ENCODE measurements around the gene AGTPBP1. TPM values are rescaled to one million over a fixed set of nuclear protein-coding genes. Genes with fewer than 3 reads are reported as not detected.

AGTPBP1 gene
- total and polyA plus RNA-seq, 4 donors: 49.4 to 148 (median 61.6) TPM

- 84% methylated on average over 10 of the region's 14 CpGs for WGBS (ENCODE audit: insufficient coverage)
- no peak for DNase-seq (ENCODE audit: low read depth in 4 of 6, low spot score in 6 of 6)
- Histone ChIP-seq H3K4me1 (ENCODE audit: control insufficient read depth, insufficient read depth, low read length) (no peaks in the 10 kb centered on the region), H3K4me3 (ENCODE audit: low read depth, low read length) (no peak overlapping the region), H3K27me3 (ENCODE audit: control insufficient read depth, insufficient read depth, low read length) (no peaks in the 10 kb centered on the region), H3K27ac (ENCODE audit: low read depth, low read length) (no peak overlapping the region), H3K9me3 (ENCODE audit: control insufficient read depth, insufficient read depth, low read length) (no peaks in the 10 kb centered on the region), H3K36me3 (ENCODE audit: control insufficient read depth, insufficient read depth, low read length) (no peaks in the 10 kb centered on the region)
Measured at GRCh38 chr9:85743275-85744128, 1.7 kb upstream of the AGTPBP1 start.

DNA sequence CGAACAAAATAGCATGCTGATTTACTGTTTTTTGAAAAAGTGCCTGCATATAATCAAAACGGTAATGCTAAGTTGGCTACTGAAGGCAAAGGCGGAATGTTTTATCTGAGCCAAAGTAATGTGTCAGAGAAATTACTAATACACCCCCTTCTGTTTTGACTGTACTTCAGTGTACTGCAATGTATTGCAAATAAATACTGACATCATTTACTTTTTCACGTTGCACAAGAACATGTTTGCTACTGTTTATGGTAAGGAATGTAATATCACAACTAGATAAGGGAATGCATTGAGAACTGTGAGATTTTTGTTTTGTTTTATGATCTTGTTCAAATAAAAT is 813 bp upstream of the AGTPBP1 start:
- peak overlapping the region; percentile 79 for H3K4me3 ChIP-seq (ENCODE audit: low read depth, low read length)
- peak in 1 of 6 donors; percentile 2 for DNase-seq (ENCODE audit: low read depth in 4 of 6, low spot score in 6 of 6)
- no peaks in the 10 kb centered on the region for H3K4me1 ChIP-seq (ENCODE audit: control insufficient read depth, insufficient read depth, low read length)
- no CpG with 5 or more reads among the region's 4 CpGs for WGBS (ENCODE audit: insufficient coverage)
- no peaks in the 10 kb centered on the region for H3K36me3 ChIP-seq (ENCODE audit: control insufficient read depth, insufficient read depth, low read length)
- no peaks in the 10 kb centered on the region for H3K9me3 ChIP-seq (ENCODE audit: control insufficient read depth, insufficient read depth, low read length)
- no peaks in the 10 kb centered on the region for H3K27me3 ChIP-seq (ENCODE audit: control insufficient read depth, insufficient read depth, low read length)
- H3K27ac ChIP-seq (ENCODE audit: low read depth, low read length): peak overlapping the region; percentile 83

GRCh38 chr9:85741095-85741874 is 469 bp downstream of the AGTPBP1 start:
- Histone ChIP-seq H3K4me3 (ENCODE audit: low read depth, low read length) (peak overlapping the region; percentile 80), H3K9me3 (ENCODE audit: control insufficient read depth, insufficient read depth, low read length) (no peaks in the 10 kb centered on the region), H3K27ac (ENCODE audit: low read depth, low read length) (peak overlapping the region; percentile 81), H3K4me1 (ENCODE audit: control insufficient read depth, insufficient read depth, low read length) (no peaks in the 10 kb centered on the region), H3K36me3 (ENCODE audit: control insufficient read depth, insufficient read depth, low read length) (no peaks in the 10 kb centered on the region), H3K27me3 (ENCODE audit: control insufficient read depth, insufficient read depth, low read length) (no peaks in the 10 kb centered on the region)
- DNase-seq (ENCODE audit: low read depth in 4 of 6, low spot score in 6 of 6): peak; percentile 17 to 80 (median 36)
- WGBS (ENCODE audit: insufficient coverage): under 1% methylated on average over 75 of the region's 75 CpGs

DNA sequence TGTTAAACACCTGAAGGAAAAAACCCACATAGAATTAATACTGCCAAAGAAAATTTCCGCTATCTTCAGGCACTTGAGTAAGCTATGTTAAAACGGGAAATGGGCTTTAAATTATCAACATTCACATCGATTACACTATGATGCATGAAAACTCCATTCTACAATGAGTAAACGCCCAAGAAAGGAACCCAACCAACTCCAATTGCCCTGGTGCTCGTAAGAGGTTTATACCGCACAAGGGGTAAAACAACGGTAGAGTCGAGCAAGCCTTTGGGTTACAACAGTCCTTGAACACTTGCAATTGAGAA is 1.0 kb downstream of the AGTPBP1 start:
- no peaks in the 10 kb centered on the region for H3K4me1 ChIP-seq (ENCODE audit: control insufficient read depth, insufficient read depth, low read length)
- no peaks in the 10 kb centered on the region for H3K27me3 ChIP-seq (ENCODE audit: control insufficient read depth, insufficient read depth, low read length)
- H3K9me3 ChIP-seq (ENCODE audit: control insufficient read depth, insufficient read depth, low read length): no peaks in the 10 kb centered on the region
- peak overlapping the region; percentile 80 for H3K4me3 ChIP-seq (ENCODE audit: low read depth, low read length)
- H3K36me3 ChIP-seq (ENCODE audit: control insufficient read depth, insufficient read depth, low read length): no peaks in the 10 kb centered on the region
- DNase-seq (ENCODE audit: low read depth in 4 of 6, low spot score in 6 of 6): no peak
- peak overlapping the region; percentile 81 for H3K27ac ChIP-seq (ENCODE audit: low read depth, low read length)
- 0% methylated on average over 6 of the region's 8 CpGs for WGBS (ENCODE audit: insufficient coverage)

DNA sequence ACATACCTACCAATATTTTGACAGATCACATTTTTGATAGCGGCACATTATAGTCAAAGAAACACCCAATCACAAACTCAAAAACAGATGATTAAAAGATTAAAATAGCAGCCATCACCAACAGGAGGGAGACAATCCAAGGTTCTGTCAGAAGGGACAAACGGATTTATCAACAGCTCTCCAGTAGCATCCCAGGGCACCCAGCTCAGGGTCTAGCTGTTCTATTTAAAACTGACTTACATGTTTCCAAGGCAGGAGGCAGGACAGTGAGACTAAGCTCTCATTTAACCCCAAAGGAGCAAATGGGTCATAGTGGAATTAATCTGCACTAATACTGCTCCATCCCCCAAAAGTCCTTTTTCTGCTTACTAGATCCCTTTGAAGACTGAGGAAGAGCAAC is 3.2 kb downstream of the AGTPBP1 start:
- no peak overlapping the region for H3K4me3 ChIP-seq (ENCODE audit: low read depth, low read length)
- H3K27ac ChIP-seq (ENCODE audit: low read depth, low read length): no peak overlapping the region

DNA sequence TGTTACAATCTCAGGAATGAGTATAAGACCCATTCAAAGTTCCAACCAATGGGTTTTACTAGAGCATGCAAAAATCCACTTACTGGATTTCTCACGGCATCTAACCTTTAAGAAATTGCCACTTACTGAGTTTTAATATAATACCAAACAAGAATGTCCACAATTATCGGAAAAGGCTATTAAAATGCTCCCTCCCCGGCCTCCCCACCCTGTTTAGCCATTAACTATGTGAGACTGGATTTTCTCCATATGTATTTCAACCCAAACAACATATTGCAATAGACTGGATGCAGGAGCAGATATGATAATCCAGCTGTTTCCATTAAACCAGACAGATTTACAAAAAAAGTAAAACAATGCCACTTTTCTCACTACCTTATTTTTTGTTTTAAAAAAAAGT is 4.1 kb downstream of the AGTPBP1 start:
- Histone ChIP-seq H3K27ac (ENCODE audit: low read depth, low read length) (no peak overlapping the region), H3K9me3 (ENCODE audit: control insufficient read depth, insufficient read depth, low read length) (no peaks in the 10 kb centered on the region), H3K27me3 (ENCODE audit: control insufficient read depth, insufficient read depth, low read length) (no peaks in the 10 kb centered on the region), H3K4me1 (ENCODE audit: control insufficient read depth, insufficient read depth, low read length) (no peaks in the 10 kb centered on the region), H3K4me3 (ENCODE audit: low read depth, low read length) (no peak overlapping the region), H3K36me3 (ENCODE audit: control insufficient read depth, insufficient read depth, low read length) (no peaks in the 10 kb centered on the region)
- 82% methylated on average over 2 of the region's 3 CpGs for WGBS (ENCODE audit: insufficient coverage)
- no peak for DNase-seq (ENCODE audit: low read depth in 4 of 6, low spot score in 6 of 6)

More for the DNA sequence above, 3.2 kb downstream of the AGTPBP1 start:
- no peak for DNase-seq (ENCODE audit: low read depth in 4 of 6, low spot score in 6 of 6)
- no peaks in the 10 kb centered on the region for H3K4me1 ChIP-seq (ENCODE audit: control insufficient read depth, insufficient read depth, low read length)
- 58% methylated on average over 2 of the region's 2 CpGs for WGBS (ENCODE audit: insufficient coverage)
- no peaks in the 10 kb centered on the region for H3K36me3 ChIP-seq (ENCODE audit: control insufficient read depth, insufficient read depth, low read length)
- H3K27me3 ChIP-seq (ENCODE audit: control insufficient read depth, insufficient read depth, low read length): no peaks in the 10 kb centered on the region
- no peaks in the 10 kb centered on the region for H3K9me3 ChIP-seq (ENCODE audit: control insufficient read depth, insufficient read depth, low read length)

GRCh38 chr9:85730916-85731630 is 10.7 kb downstream of the AGTPBP1 start:
- Histone ChIP-seq H3K4me1 (ENCODE audit: control insufficient read depth, insufficient read depth, low read length) (no peaks in the 10 kb centered on the region), H3K36me3 (ENCODE audit: control insufficient read depth, insufficient read depth, low read length) (no peaks in the 10 kb centered on the region), H3K27ac (ENCODE audit: low read depth, low read length) (no peak overlapping the region), H3K9me3 (ENCODE audit: control insufficient read depth, insufficient read depth, low read length) (no peaks in the 10 kb centered on the region), H3K4me3 (ENCODE audit: low read depth, low read length) (no peak overlapping the region), H3K27me3 (ENCODE audit: control insufficient read depth, insufficient read depth, low read length) (no peaks in the 10 kb centered on the region)
- no peak for DNase-seq (ENCODE audit: low read depth in 4 of 6, low spot score in 6 of 6)
- 83% methylated on average over 3 of the region's 4 CpGs for WGBS (ENCODE audit: insufficient coverage)

GRCh38 chr9:85729882-85730281 is 11.9 kb downstream of the AGTPBP1 start:
- H3K36me3 ChIP-seq (ENCODE audit: control insufficient read depth, insufficient read depth, low read length): no peaks in the 10 kb centered on the region
- H3K4me1 ChIP-seq (ENCODE audit: control insufficient read depth, insufficient read depth, low read length): no peaks in the 10 kb centered on the region
- H3K9me3 ChIP-seq (ENCODE audit: control insufficient read depth, insufficient read depth, low read length): no peaks in the 10 kb centered on the region
- no peak for DNase-seq (ENCODE audit: low read depth in 4 of 6, low spot score in 6 of 6)
- H3K4me3 ChIP-seq (ENCODE audit: low read depth, low read length): no peak overlapping the region
- no peak overlapping the region for H3K27ac ChIP-seq (ENCODE audit: low read depth, low read length)
- no peaks in the 10 kb centered on the region for H3K27me3 ChIP-seq (ENCODE audit: control insufficient read depth, insufficient read depth, low read length)

GRCh38 chr9:85727500-85727899 is 14.3 kb downstream of the AGTPBP1 start:
- DNase-seq (ENCODE audit: low read depth in 4 of 6, low spot score in 6 of 6): no peak
- Histone ChIP-seq H3K4me3 (ENCODE audit: low read depth, low read length) (no peak overlapping the region), H3K27me3 (ENCODE audit: control insufficient read depth, insufficient read depth, low read length) (no peaks in the 10 kb centered on the region), H3K9me3 (ENCODE audit: control insufficient read depth, insufficient read depth, low read length) (no peaks in the 10 kb centered on the region), H3K4me1 (ENCODE audit: control insufficient read depth, insufficient read depth, low read length) (peaks cover 5% of the 10 kb centered on the region), H3K27ac (ENCODE audit: low read depth, low read length) (no peak overlapping the region), H3K36me3 (ENCODE audit: control insufficient read depth, insufficient read depth, low read length) (peaks cover 5% of the 10 kb centered on the region)
- no CpG with 5 or more reads among the region's 2 CpGs for WGBS (ENCODE audit: insufficient coverage)

Data from spinal cord (tissue), 10 donors.